ENCODE measurements around the gene EPB41L4B. TPM values are rescaled to one million over a fixed set of nuclear protein-coding genes. Genes with fewer than 3 reads are reported as not detected.

Gene EPB41L4B
- polyA plus RNA-seq, 2 donors: 0.62 to 1.3 TPM

- WGBS, 2 donors: 74 to 76% methylated on average over 8 of the region's 8 CpGs
- Histone ChIP-seq H3K27ac (ENCODE audit: low read depth in 2 of 2, low read length in 1 of 2) (no peak overlapping the region), H3K4me1 (ENCODE audit: control insufficient read depth in 2 of 2, insufficient read depth in 2 of 2, low read length in 1 of 2) (no peaks in the 10 kb centered on the region), H3K27me3 (ENCODE audit: control insufficient read depth in 1 of 2, insufficient read depth in 2 of 2, low read length in 2 of 2) (no peaks in the 10 kb centered on the region), H3K9me3 (ENCODE audit: control insufficient read depth in 2 of 2, insufficient read depth in 1 of 2, low read depth in 1 of 2, low read length in 1 of 2) (peaks cover 0 to 4% of the 10 kb centered on the region in 2 donors), H3K4me3 (ENCODE audit: low read depth in 1 of 2, low read length in 2 of 2) (no peak overlapping the region), H3K36me3 (ENCODE audit: control insufficient read depth in 2 of 2, insufficient read depth in 2 of 2, low read length in 1 of 2) (no peaks in the 10 kb centered on the region)
Measured at GRCh38 chr9:109156708-109157107, 164.2 kb downstream of the EPB41L4B start.

GRCh38 chr9:109150925-109151545, 169.8 kb downstream of the EPB41L4B start:
- Histone ChIP-seq H3K27me3 (ENCODE audit: control insufficient read depth in 1 of 2, insufficient read depth in 2 of 2, low read length in 2 of 2) (no peaks in the 10 kb centered on the region), H3K9me3 (ENCODE audit: control insufficient read depth in 2 of 2, insufficient read depth in 1 of 2, low read depth in 1 of 2, low read length in 1 of 2) (peaks cover 0 to 4% of the 10 kb centered on the region in 2 donors), H3K4me1 (ENCODE audit: control insufficient read depth in 2 of 2, insufficient read depth in 2 of 2, low read length in 1 of 2) (no peaks in the 10 kb centered on the region), H3K36me3 (ENCODE audit: control insufficient read depth in 2 of 2, insufficient read depth in 2 of 2, low read length in 1 of 2) (no peaks in the 10 kb centered on the region), H3K4me3 (ENCODE audit: low read depth in 1 of 2, low read length in 2 of 2) (no peak overlapping the region), H3K27ac (ENCODE audit: low read depth in 2 of 2, low read length in 1 of 2) (no peak overlapping the region)
- WGBS, 2 donors: 78 to 89% methylated on average over 3 of the region's 3 CpGs

GRCh38 chr9:109149722-109150121, 171.1 kb downstream of the EPB41L4B start:
- 90 to 91% methylated on average over 4 of the region's 4 CpGs for WGBS, 2 donors
- H3K4me1 ChIP-seq (ENCODE audit: control insufficient read depth in 2 of 2, insufficient read depth in 2 of 2, low read length in 1 of 2): no peaks in the 10 kb centered on the region
- no peaks in the 10 kb centered on the region for H3K36me3 ChIP-seq (ENCODE audit: control insufficient read depth in 2 of 2, insufficient read depth in 2 of 2, low read length in 1 of 2)
- H3K4me3 ChIP-seq (ENCODE audit: low read depth in 1 of 2, low read length in 2 of 2): no peak overlapping the region
- H3K27ac ChIP-seq (ENCODE audit: low read depth in 2 of 2, low read length in 1 of 2): no peak overlapping the region
- H3K27me3 ChIP-seq (ENCODE audit: control insufficient read depth in 1 of 2, insufficient read depth in 2 of 2, low read length in 2 of 2): no peaks in the 10 kb centered on the region
- peaks cover 0 to 4% of the 10 kb centered on the region in 2 donors for H3K9me3 ChIP-seq (ENCODE audit: control insufficient read depth in 2 of 2, insufficient read depth in 1 of 2, low read depth in 1 of 2, low read length in 1 of 2)

- H3K27me3 ChIP-seq (ENCODE audit: control insufficient read depth in 1 of 2, insufficient read depth in 2 of 2, low read length in 2 of 2): no peaks in the 10 kb centered on the region
- peaks cover 0 to 3% of the 10 kb centered on the region in 2 donors for H3K9me3 ChIP-seq (ENCODE audit: control insufficient read depth in 2 of 2, insufficient read depth in 1 of 2, low read depth in 1 of 2, low read length in 1 of 2)
- no peak overlapping the region for H3K4me3 ChIP-seq (ENCODE audit: low read depth in 1 of 2, low read length in 2 of 2)
- H3K36me3 ChIP-seq (ENCODE audit: control insufficient read depth in 2 of 2, insufficient read depth in 2 of 2, low read length in 1 of 2): no peaks in the 10 kb centered on the region
- 86% methylated on average over 5 of the region's 5 CpGs for WGBS, 2 donors
- H3K4me1 ChIP-seq (ENCODE audit: control insufficient read depth in 2 of 2, insufficient read depth in 2 of 2, low read length in 1 of 2): no peaks in the 10 kb centered on the region
- H3K27ac ChIP-seq (ENCODE audit: low read depth in 2 of 2, low read length in 1 of 2): no peak overlapping the region
Measured at GRCh38 chr9:109149089-109149488, 171.8 kb downstream of the EPB41L4B start.

GRCh38 chr9:109145051-109145450, 175.8 kb downstream of the EPB41L4B start:
- Histone ChIP-seq H3K36me3 (ENCODE audit: control insufficient read depth in 2 of 2, insufficient read depth in 2 of 2, low read length in 1 of 2) (no peaks in the 10 kb centered on the region), H3K9me3 (ENCODE audit: control insufficient read depth in 2 of 2, insufficient read depth in 1 of 2, low read depth in 1 of 2, low read length in 1 of 2) (no peaks in the 10 kb centered on the region), H3K27me3 (ENCODE audit: control insufficient read depth in 1 of 2, insufficient read depth in 2 of 2, low read length in 2 of 2) (no peaks in the 10 kb centered on the region), H3K4me1 (ENCODE audit: control insufficient read depth in 2 of 2, insufficient read depth in 2 of 2, low read length in 1 of 2) (no peaks in the 10 kb centered on the region), H3K27ac (ENCODE audit: low read depth in 2 of 2, low read length in 1 of 2) (no peak overlapping the region), H3K4me3 (ENCODE audit: low read depth in 1 of 2, low read length in 2 of 2) (no peak overlapping the region)
- 77 to 79% methylated on average over 6 of the region's 6 CpGs for WGBS, 2 donors

- Histone ChIP-seq H3K4me1 (ENCODE audit: control insufficient read depth in 2 of 2, insufficient read depth in 2 of 2, low read length in 1 of 2) (no peaks in the 10 kb centered on the region), H3K27ac (ENCODE audit: low read depth in 2 of 2, low read length in 1 of 2) (no peak overlapping the region), H3K9me3 (ENCODE audit: control insufficient read depth in 2 of 2, insufficient read depth in 1 of 2, low read depth in 1 of 2, low read length in 1 of 2) (no peaks in the 10 kb centered on the region), H3K36me3 (ENCODE audit: control insufficient read depth in 2 of 2, insufficient read depth in 2 of 2, low read length in 1 of 2) (no peaks in the 10 kb centered on the region), H3K4me3 (ENCODE audit: low read depth in 1 of 2, low read length in 2 of 2) (no peak overlapping the region), H3K27me3 (ENCODE audit: control insufficient read depth in 1 of 2, insufficient read depth in 2 of 2, low read length in 2 of 2) (no peaks in the 10 kb centered on the region)
- WGBS, 2 donors: 73 to 80% methylated on average over 5 of the region's 5 CpGs
Measured at GRCh38 chr9:109143881-109144562, 176.8 kb downstream of the EPB41L4B start.

- no peaks in the 10 kb centered on the region for H3K9me3 ChIP-seq (ENCODE audit: control insufficient read depth in 2 of 2, insufficient read depth in 1 of 2, low read depth in 1 of 2, low read length in 1 of 2)
- no peak overlapping the region for H3K27ac ChIP-seq (ENCODE audit: low read depth in 2 of 2, low read length in 1 of 2)
- 93 to 95% methylated on average over 5 of the region's 5 CpGs for WGBS, 2 donors
- no peaks in the 10 kb centered on the region for H3K4me1 ChIP-seq (ENCODE audit: control insufficient read depth in 2 of 2, insufficient read depth in 2 of 2, low read length in 1 of 2)
- no peak overlapping the region for H3K4me3 ChIP-seq (ENCODE audit: low read depth in 1 of 2, low read length in 2 of 2)
- H3K27me3 ChIP-seq (ENCODE audit: control insufficient read depth in 1 of 2, insufficient read depth in 2 of 2, low read length in 2 of 2): no peaks in the 10 kb centered on the region
- no peaks in the 10 kb centered on the region for H3K36me3 ChIP-seq (ENCODE audit: control insufficient read depth in 2 of 2, insufficient read depth in 2 of 2, low read length in 1 of 2)
Measured at GRCh38 chr9:109141375-109141774, 179.5 kb downstream of the EPB41L4B start.

- Histone ChIP-seq H3K9me3 (ENCODE audit: control insufficient read depth in 2 of 2, insufficient read depth in 1 of 2, low read depth in 1 of 2, low read length in 1 of 2) (no peaks in the 10 kb centered on the region), H3K4me3 (ENCODE audit: low read depth in 1 of 2, low read length in 2 of 2) (no peak overlapping the region), H3K36me3 (ENCODE audit: control insufficient read depth in 2 of 2, insufficient read depth in 2 of 2, low read length in 1 of 2) (no peaks in the 10 kb centered on the region), H3K27me3 (ENCODE audit: control insufficient read depth in 1 of 2, insufficient read depth in 2 of 2, low read length in 2 of 2) (no peaks in the 10 kb centered on the region), H3K4me1 (ENCODE audit: control insufficient read depth in 2 of 2, insufficient read depth in 2 of 2, low read length in 1 of 2) (no peaks in the 10 kb centered on the region), H3K27ac (ENCODE audit: low read depth in 2 of 2, low read length in 1 of 2) (no peak overlapping the region)
- WGBS, 2 donors: 56 to 89% methylated on average over 1 of the region's 1 CpG
Measured at GRCh38 chr9:109139851-109140250, 181.0 kb downstream of the EPB41L4B start.

- no peak overlapping the region for H3K27ac ChIP-seq (ENCODE audit: low read depth in 2 of 2, low read length in 1 of 2)
- 89 to 95% methylated on average over 2 of the region's 2 CpGs for WGBS, 2 donors
Measured at GRCh38 chr9:109138421-109138820, 182.4 kb downstream of the EPB41L4B start.

GRCh38 chr9:109134167-109134578, 186.7 kb downstream of the EPB41L4B start:
- Histone ChIP-seq H3K9me3 (ENCODE audit: control insufficient read depth in 2 of 2, insufficient read depth in 1 of 2, low read depth in 1 of 2, low read length in 1 of 2) (no peaks in the 10 kb centered on the region), H3K36me3 (ENCODE audit: control insufficient read depth in 2 of 2, insufficient read depth in 2 of 2, low read length in 1 of 2) (no peaks in the 10 kb centered on the region), H3K27me3 (ENCODE audit: control insufficient read depth in 1 of 2, insufficient read depth in 2 of 2, low read length in 2 of 2) (no peaks in the 10 kb centered on the region), H3K4me3 (ENCODE audit: low read depth in 1 of 2, low read length in 2 of 2) (no peak overlapping the region), H3K4me1 (ENCODE audit: control insufficient read depth in 2 of 2, insufficient read depth in 2 of 2, low read length in 1 of 2) (no peaks in the 10 kb centered on the region), H3K27ac (ENCODE audit: low read depth in 2 of 2, low read length in 1 of 2) (no peak overlapping the region)
- WGBS, 2 donors: 90 to 93% methylated on average over 1 of the region's 1 CpG

More at GRCh38 chr9:109138421-109138820, 182.4 kb downstream of the EPB41L4B start:
- Histone ChIP-seq H3K27me3 (ENCODE audit: control insufficient read depth in 1 of 2, insufficient read depth in 2 of 2, low read length in 2 of 2) (no peaks in the 10 kb centered on the region), H3K36me3 (ENCODE audit: control insufficient read depth in 2 of 2, insufficient read depth in 2 of 2, low read length in 1 of 2) (no peaks in the 10 kb centered on the region), H3K9me3 (ENCODE audit: control insufficient read depth in 2 of 2, insufficient read depth in 1 of 2, low read depth in 1 of 2, low read length in 1 of 2) (no peaks in the 10 kb centered on the region), H3K4me1 (ENCODE audit: control insufficient read depth in 2 of 2, insufficient read depth in 2 of 2, low read length in 1 of 2) (no peaks in the 10 kb centered on the region), H3K4me3 (ENCODE audit: low read depth in 1 of 2, low read length in 2 of 2) (no peak overlapping the region)
